Measurements from ENCODE around the gene PVALEF. TPM values are rescaled to one million over a fixed set of nuclear protein-coding genes. Genes with fewer than 3 reads are reported as not detected.

PVALEF gene
- polyA plus RNA-seq, 1 donor (not counting 4 experiments of a cell fraction or from before 2014, with no cell fraction given) = not detected

- no peaks in the 10 kb centered on the region for H3K9me1 ChIP-seq (ENCODE audit: control insufficient read depth, extremely low read depth, insufficient read depth, low read length)
- H3K4me1 ChIP-seq (ENCODE audit: control insufficient read depth, extremely low read depth, insufficient read depth, low read length) = no peaks in the 10 kb centered on the region
- no peak overlapping the region for H3K4me2 ChIP-seq (ENCODE audit: control insufficient read depth, extremely low read depth, insufficient read depth, low read depth, low read length)
- peaks cover 0 to 5% of the 10 kb centered on the region in 2 experiments for H3K36me3 ChIP-seq (ENCODE audit: control insufficient read depth in 2 of 2, extremely low read depth in 1 of 2, insufficient read depth in 2 of 2, low read length in 2 of 2)
- H4K20me1 ChIP-seq (ENCODE audit: control insufficient read depth, extremely low read depth, insufficient read depth, low read length) = no peaks in the 10 kb centered on the region
- DNase-seq (ENCODE audit: low read depth, low spot score) (no peak), FAIRE-seq (no peak)
- H3K9me3 ChIP-seq (ENCODE audit: control insufficient read depth, low read depth, low read length) = no peaks in the 10 kb centered on the region
- dilution Hi-C loops (cut with MboI; ENCODE audit: extremely low pct_ligation_motif_present, low sequenced_read_pairs) = no loop called here
- no peak overlapping the region for H3K4me3 ChIP-seq (ENCODE audit: control insufficient read depth in 2 of 3, extremely low read depth in 1 of 3, insufficient read depth in 2 of 3, low read depth in 1 of 3, low read length in 3 of 3)
- no peak overlapping the region for H3K9ac ChIP-seq (ENCODE audit: control insufficient read depth, extremely low read depth, insufficient read depth, low read length)
- TF ChIP-seq CTCF (optimal IDR thresholded peaks at IDR 0.05 in 1 of 3, IDR thresholded peaks at IDR 0.05 in 1 of 3, conservative IDR thresholded peaks at IDR 0.05 in 1 of 3; ENCODE audit: extremely low read depth in 1 of 3, insufficient read depth in 2 of 3, low read length in 3 of 3) = no peak
- no peak for TF ChIP-seq EZH2 (IDR thresholded peaks at IDR 0.05; ENCODE audit: low read length)
- H3K27ac ChIP-seq (ENCODE audit: control insufficient read depth, insufficient read depth, low read length) = no peak overlapping the region
- no peak overlapping the region for H2AFZ ChIP-seq (ENCODE audit: control insufficient read depth, low read length)
- no peaks in the 10 kb centered on the region for H3K27me3 ChIP-seq (ENCODE audit: control insufficient read depth, extremely low read depth, insufficient read depth, low read length)
- no peaks in the 10 kb centered on the region for H3K79me2 ChIP-seq (ENCODE audit: control insufficient read depth, insufficient read depth, low read length)
These were observed 41.4 kb downstream of the PVALEF start for GRCh38 chr17:81206657-81207056.

DNA sequence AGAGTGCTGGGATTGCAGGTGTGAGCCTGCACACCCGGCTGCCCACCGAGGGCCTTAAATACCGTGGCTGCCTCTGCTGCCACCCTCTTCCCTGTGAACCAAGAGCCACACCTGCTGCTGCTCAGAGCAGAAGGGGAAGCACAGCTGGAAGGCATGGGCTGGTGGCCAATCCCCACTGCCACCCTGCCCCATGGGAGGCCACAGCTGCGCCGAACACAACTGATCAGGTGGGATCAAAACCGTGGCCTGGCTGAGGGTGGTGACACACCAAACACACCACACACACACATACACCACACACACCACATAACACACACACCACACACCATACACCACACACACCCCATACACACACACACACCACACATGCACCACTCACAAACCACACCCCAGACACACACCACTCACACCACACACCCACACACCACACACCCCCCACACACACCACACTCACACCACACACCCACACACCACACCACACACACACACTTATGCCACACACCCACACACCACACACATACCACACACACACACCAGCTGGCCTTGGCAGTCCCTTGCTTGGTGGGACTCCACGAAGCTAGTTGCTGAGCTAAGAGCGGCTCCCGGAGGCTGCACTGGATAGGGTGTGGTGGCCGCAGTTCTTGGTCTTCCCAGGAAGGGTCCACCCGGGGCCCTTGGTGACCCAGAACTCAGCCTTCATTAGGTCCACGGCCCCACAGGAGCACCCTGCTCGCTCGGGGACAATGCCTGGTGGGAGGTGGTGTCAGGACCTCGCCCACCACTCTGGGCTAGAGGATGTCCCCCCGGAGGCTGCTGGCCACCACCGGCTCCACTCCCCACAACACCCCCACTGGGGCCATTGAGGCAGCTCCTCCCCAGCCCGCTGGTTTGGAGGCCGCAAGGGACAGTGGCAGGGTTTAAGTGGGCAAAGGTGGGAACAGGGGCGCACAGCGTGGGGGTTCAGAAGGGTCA lies 42.6 kb downstream of the PVALEF start:
- TF ChIP-seq CTCF (optimal IDR thresholded peaks at IDR 0.05 in 1 of 3, IDR thresholded peaks at IDR 0.05 in 1 of 3, conservative IDR thresholded peaks at IDR 0.05 in 1 of 3; ENCODE audit: extremely low read depth in 1 of 3, insufficient read depth in 2 of 3, low read length in 3 of 3) (no peak), EZH2 (IDR thresholded peaks at IDR 0.05; ENCODE audit: low read length) (no peak)
- DNase-seq (ENCODE audit: low read depth, low spot score) (no peak), FAIRE-seq (no peak)
- Histone ChIP-seq H3K27me3 (ENCODE audit: control insufficient read depth, extremely low read depth, insufficient read depth, low read length) (no peaks in the 10 kb centered on the region), H3K36me3 (ENCODE audit: control insufficient read depth in 2 of 2, extremely low read depth in 1 of 2, insufficient read depth in 2 of 2, low read length in 2 of 2) (peaks cover 0 to 5% of the 10 kb centered on the region in 2 experiments), H2AFZ (ENCODE audit: control insufficient read depth, low read length) (no peak overlapping the region), H4K20me1 (ENCODE audit: control insufficient read depth, extremely low read depth, insufficient read depth, low read length) (no peaks in the 10 kb centered on the region), H3K9ac (ENCODE audit: control insufficient read depth, extremely low read depth, insufficient read depth, low read length) (no peak overlapping the region), H3K4me3 (ENCODE audit: control insufficient read depth in 2 of 3, extremely low read depth in 1 of 3, insufficient read depth in 2 of 3, low read depth in 1 of 3, low read length in 3 of 3) (no peak overlapping the region), H3K4me1 (ENCODE audit: control insufficient read depth, extremely low read depth, insufficient read depth, low read length) (no peaks in the 10 kb centered on the region), H3K27ac (ENCODE audit: control insufficient read depth, insufficient read depth, low read length) (no peak overlapping the region), H3K4me2 (ENCODE audit: control insufficient read depth, extremely low read depth, insufficient read depth, low read depth, low read length) (no peak overlapping the region), H3K9me3 (ENCODE audit: control insufficient read depth, low read depth, low read length) (no peaks in the 10 kb centered on the region), H3K79me2 (ENCODE audit: control insufficient read depth, insufficient read depth, low read length) (no peaks in the 10 kb centered on the region), H3K9me1 (ENCODE audit: control insufficient read depth, extremely low read depth, insufficient read depth, low read length) (no peaks in the 10 kb centered on the region)
- dilution Hi-C loops (cut with MboI; ENCODE audit: extremely low pct_ligation_motif_present, low sequenced_read_pairs) = no loop called here

All from keratinocyte (primary cell).